Neural progenitor cell (in vitro differentiated cells): ENCODE data around the gene ORAI1. TPM values are rescaled to one million over a fixed set of nuclear protein-coding genes. Genes with fewer than 3 reads are reported as not detected.

ENCODE experiments used
- DNase-seq: peaks from one replicate; pipeline ENCODE4 v3.0.0-alpha.2; 2016; ENCODE audit warnings: low spot score
- H2AFZ ChIP-seq: fragments of 200-600 bp; sonication (generic); replicated peaks from 2 replicates; pipeline ENCODE4 v1.6.1; 2016; ENCODE audit warnings: antibody characterized with exemption
- H3F3A ChIP-seq: fragments of 200-600 bp; sonication (generic); 2 replicates; pipeline ENCODE4 v1.6.1; 2016; ENCODE audit warnings: antibody characterized with exemption, low read depth
- H3K27ac ChIP-seq: fragments of 200-600 bp; sonication (generic); 2 replicates; pipeline ENCODE4 v1.5.1; 2016; ENCODE audit warnings: mild to moderate bottlenecking
- H3K27me3 ChIP-seq: fragments of 200-600 bp; sonication (generic); 2 replicates; pipeline ENCODE4 v1.6.1; 2016; ENCODE audit warnings: mild to moderate bottlenecking, moderate library complexity
- H3K36me3 ChIP-seq: fragments of 200-600 bp; sonication (generic); 2 replicates; pipeline ENCODE4 v1.5.1; 2016
- H3K4me1 ChIP-seq: fragments of 200-600 bp; sonication (generic); 2 replicates; pipeline ENCODE4 v1.6.1; 2016; ENCODE audit warnings: mixed run types
- H3K4me2 ChIP-seq: fragments of 200-600 bp; sonication (generic); 2 replicates; pipeline ENCODE4 v1.6.1; 2016
- H3K4me3 ChIP-seq: fragments of 200-600 bp; sonication (generic); 2 replicates; pipeline ENCODE4 v1.5.1; 2016
- H3K79me2 ChIP-seq: fragments of 200-600 bp; sonication (generic); 2 replicates; pipeline ENCODE4 v1.6.1; 2016; ENCODE audit warnings: low read depth
- H3K9ac ChIP-seq: fragments of 200-600 bp; sonication (generic); 2 replicates; pipeline ENCODE4 v1.6.1; 2016
- H3K9me3 ChIP-seq: fragments of 200-600 bp; sonication (generic); 2 replicates; pipeline ENCODE4 v1.5.1; 2016; ENCODE audit warnings: low read depth
- H4K20me1 ChIP-seq: fragments of 200-600 bp; sonication (generic); 2 replicates; pipeline ENCODE4 v1.6.1; 2016; ENCODE audit warnings: low read depth
- H3K27ac Mint-ChIP-seq: 3 replicates; pipeline ENCODE4 v1.8.0; 2021; ENCODE audit warnings: mixed read lengths
- H3K27me3 Mint-ChIP-seq: 2 replicates; pipeline ENCODE4 v1.8.0; 2022; ENCODE audit warnings: low read depth, mild to moderate bottlenecking, inconsistent platforms, moderate library complexity, mixed read lengths; ENCODE audit not compliant: insufficient read depth
- H3K36me3 Mint-ChIP-seq: 3 replicates; pipeline ENCODE4 v1.8.0; 2021; ENCODE audit warnings: mixed read lengths
- H3K4me1 Mint-ChIP-seq: 3 replicates; pipeline ENCODE4 v1.8.0; 2021; ENCODE audit warnings: mixed read lengths
- H3K4me3 Mint-ChIP-seq: 3 replicates; pipeline ENCODE4 v1.8.0; 2021; ENCODE audit warnings: mild to moderate bottlenecking, moderate library complexity, mixed read lengths
- H3K9me3 Mint-ChIP-seq: 3 replicates; pipeline ENCODE4 v1.8.0; 2020; ENCODE audit warnings: mixed read lengths
- EZH2 ChIP-seq: fragments of 200-600 bp; sonication (generic); IDR thresholded peaks from 2 replicates; pipeline ENCODE4 v1.6.1; 2017; ENCODE audit warnings: antibody characterized with exemption, mild to moderate bottlenecking, moderate library complexity
- EZH2phosphoT487 ChIP-seq: fragments of 200-600 bp; sonication (generic); IDR thresholded peaks from 2 replicates; pipeline ENCODE4 v1.6.1; 2017; ENCODE audit warnings: antibody characterized with exemption
- total RNA-seq: library from RNA; depleted of rRNA; stranded (reverse); fragments of >200 nt; gene quantifications from 2 replicates; pipeline ENCODE4 v1.2.3, GENCODE V29; 2015; ENCODE audit warnings: low replicate concordance
- TF ChIP-seq, protein P1 (sequence below): fragments of 200-600 bp; sonication (generic); IDR thresholded peaks from 2 replicates; pipeline ENCODE4 v1.5.1; 2017; ENCODE audit warnings: antibody characterized with exemption, mild to moderate bottlenecking

Gene ORAI1
- total RNA-seq, 1 donor from 2014 or later: 8.0 TPM

DNA sequence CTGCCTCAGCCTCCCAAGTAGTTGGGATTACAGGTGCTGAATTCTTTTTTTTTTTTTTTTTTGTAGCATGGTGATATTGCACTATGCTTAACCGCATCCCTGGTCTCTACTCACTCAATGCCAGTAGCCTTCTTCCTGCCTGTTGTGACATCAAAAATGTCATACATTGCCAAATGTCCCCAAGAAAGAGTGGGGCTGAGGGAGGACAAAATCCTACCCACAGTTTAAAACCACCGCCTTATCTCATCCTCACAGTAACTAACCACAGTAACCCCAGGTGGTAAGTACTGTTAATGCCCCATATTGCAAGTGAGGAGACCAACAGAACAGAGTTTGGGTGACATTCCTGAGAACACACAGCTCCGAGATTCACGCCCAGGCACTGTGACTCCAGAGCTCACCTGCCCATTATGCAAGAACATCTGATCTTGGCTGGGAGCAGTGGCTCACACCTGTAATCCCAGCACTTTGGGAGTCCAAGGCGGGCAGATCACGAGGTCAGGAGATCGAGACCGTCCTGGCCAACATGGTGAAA lies 23.6 kb downstream of the ORAI1 start:
- no peak for DNase-seq
- Mint-ChIP-seq H3K36me3 (peaks cover 3% of the 10 kb centered on the region), H3K4me1 (peaks cover 4% of the 10 kb centered on the region), H3K27ac (no peak overlapping the region), H3K27me3 (no peaks in the 10 kb centered on the region), H3K4me3 (no peak overlapping the region), H3K9me3 (no peaks in the 10 kb centered on the region)
- TF ChIP-seq EZH2phosphoT487: no peak
- TF ChIP-seq EZH2: no peak
- TF ChIP-seq, protein P1, sequence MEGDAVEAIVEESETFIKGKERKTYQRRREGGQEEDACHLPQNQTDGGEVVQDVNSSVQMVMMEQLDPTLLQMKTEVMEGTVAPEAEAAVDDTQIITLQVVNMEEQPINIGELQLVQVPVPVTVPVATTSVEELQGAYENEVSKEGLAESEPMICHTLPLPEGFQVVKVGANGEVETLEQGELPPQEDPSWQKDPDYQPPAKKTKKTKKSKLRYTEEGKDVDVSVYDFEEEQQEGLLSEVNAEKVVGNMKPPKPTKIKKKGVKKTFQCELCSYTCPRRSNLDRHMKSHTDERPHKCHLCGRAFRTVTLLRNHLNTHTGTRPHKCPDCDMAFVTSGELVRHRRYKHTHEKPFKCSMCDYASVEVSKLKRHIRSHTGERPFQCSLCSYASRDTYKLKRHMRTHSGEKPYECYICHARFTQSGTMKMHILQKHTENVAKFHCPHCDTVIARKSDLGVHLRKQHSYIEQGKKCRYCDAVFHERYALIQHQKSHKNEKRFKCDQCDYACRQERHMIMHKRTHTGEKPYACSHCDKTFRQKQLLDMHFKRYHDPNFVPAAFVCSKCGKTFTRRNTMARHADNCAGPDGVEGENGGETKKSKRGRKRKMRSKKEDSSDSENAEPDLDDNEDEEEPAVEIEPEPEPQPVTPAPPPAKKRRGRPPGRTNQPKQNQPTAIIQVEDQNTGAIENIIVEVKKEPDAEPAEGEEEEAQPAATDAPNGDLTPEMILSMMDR: no peak
- no peak overlapping the region for H3K27ac ChIP-seq
- H3K79me2 ChIP-seq: no peaks in the 10 kb centered on the region
- H3F3A ChIP-seq: peaks cover 6% of the 10 kb centered on the region
- H3K4me3 ChIP-seq: no peak overlapping the region
- no peaks in the 10 kb centered on the region for H3K4me1 ChIP-seq
- no peaks in the 10 kb centered on the region for H3K27me3 ChIP-seq
- no peaks in the 10 kb centered on the region for H3K36me3 ChIP-seq
- no peak overlapping the region for H2AFZ ChIP-seq
- H3K9ac ChIP-seq: no peak overlapping the region
- H3K4me2 ChIP-seq: no peak overlapping the region
- H3K9me3 ChIP-seq: no peaks in the 10 kb centered on the region
- H4K20me1 ChIP-seq: no peaks in the 10 kb centered on the region

GRCh38 chr12:121651320-121651719 lies 25.0 kb downstream of the ORAI1 start:
- Histone ChIP-seq H3K4me1 (no peaks in the 10 kb centered on the region), H3K9ac (no peak overlapping the region), H3K4me3 (no peak overlapping the region), H2AFZ (no peak overlapping the region), H3F3A (peaks cover 6% of the 10 kb centered on the region), H3K27ac (no peak overlapping the region), H3K27me3 (no peaks in the 10 kb centered on the region), H3K9me3 (no peaks in the 10 kb centered on the region), H3K4me2 (no peak overlapping the region), H3K36me3 (no peaks in the 10 kb centered on the region), H4K20me1 (no peaks in the 10 kb centered on the region), H3K79me2 (no peaks in the 10 kb centered on the region)
- Mint-ChIP-seq H3K36me3 (peaks cover 3% of the 10 kb centered on the region), H3K27me3 (no peaks in the 10 kb centered on the region), H3K4me3 (no peak overlapping the region), H3K27ac (no peak overlapping the region), H3K4me1 (peaks cover 4% of the 10 kb centered on the region), H3K9me3 (no peaks in the 10 kb centered on the region)
- TF ChIP-seq EZH2: no peak
- no peak for TF ChIP-seq EZH2phosphoT487
- TF ChIP-seq, protein P1: no peak
- DNase-seq: no peak

- H3K27ac Mint-ChIP-seq: no peak overlapping the region
- no peaks in the 10 kb centered on the region for H4K20me1 ChIP-seq
- TF ChIP-seq, protein P1: no peak
- no peak for TF ChIP-seq EZH2
- TF ChIP-seq EZH2phosphoT487: no peak
- peaks cover 8% of the 10 kb centered on the region for H3K4me1 Mint-ChIP-seq
- H3K9me3 ChIP-seq: no peaks in the 10 kb centered on the region
- H3K27me3 Mint-ChIP-seq: no peaks in the 10 kb centered on the region
- no peaks in the 10 kb centered on the region for H3K36me3 Mint-ChIP-seq
- no peak overlapping the region for H3K4me3 Mint-ChIP-seq
- H3F3A ChIP-seq: peaks cover 16% of the 10 kb centered on the region
- H3K79me2 ChIP-seq: no peaks in the 10 kb centered on the region
- no peaks in the 10 kb centered on the region for H3K9me3 Mint-ChIP-seq
- H3K27me3 ChIP-seq: no peaks in the 10 kb centered on the region
- no peak overlapping the region for H2AFZ ChIP-seq
- H3K36me3 ChIP-seq: no peaks in the 10 kb centered on the region
- H3K27ac ChIP-seq: no peak overlapping the region
- H3K9ac ChIP-seq: no peak overlapping the region
- no peaks in the 10 kb centered on the region for H3K4me1 ChIP-seq
- H3K4me2 ChIP-seq: no peak overlapping the region
- no peak overlapping the region for H3K4me3 ChIP-seq
- no peak for DNase-seq
These were observed 26.6 kb downstream of the ORAI1 start for GRCh38 chr12:121652767-121653497.
